GM21529 (cell line): ENCODE measurements around the gene MSRB3.

ENCODE experiments used
- ATAC-seq: cut with Tn5 transposase; IDR thresholded peaks from one replicate; pipeline ENCODE4 v1.9.1; 2021; ENCODE audit not compliant: unreplicated experiment

Gene MSRB3

DNA sequence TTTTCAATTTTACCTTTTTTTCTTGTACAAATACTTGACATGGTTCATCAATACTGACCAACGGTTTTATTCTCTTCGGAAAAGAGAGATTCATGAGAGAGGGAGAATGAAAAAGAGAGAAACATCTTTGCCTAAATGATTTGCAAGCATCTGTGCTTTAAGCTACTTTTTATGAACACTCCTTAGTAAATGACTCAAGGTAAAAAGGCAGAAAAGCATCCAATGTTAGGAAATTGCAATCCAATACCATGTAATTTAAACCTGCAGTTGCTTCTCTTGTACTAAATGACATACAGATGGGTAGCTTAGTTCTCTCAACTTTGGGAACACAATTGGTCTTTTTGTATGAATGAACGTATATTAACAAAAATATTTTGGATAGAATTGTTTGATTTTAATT is 46.1 kb downstream of the MSRB3 start:
- no peak for ATAC-seq

DNA sequence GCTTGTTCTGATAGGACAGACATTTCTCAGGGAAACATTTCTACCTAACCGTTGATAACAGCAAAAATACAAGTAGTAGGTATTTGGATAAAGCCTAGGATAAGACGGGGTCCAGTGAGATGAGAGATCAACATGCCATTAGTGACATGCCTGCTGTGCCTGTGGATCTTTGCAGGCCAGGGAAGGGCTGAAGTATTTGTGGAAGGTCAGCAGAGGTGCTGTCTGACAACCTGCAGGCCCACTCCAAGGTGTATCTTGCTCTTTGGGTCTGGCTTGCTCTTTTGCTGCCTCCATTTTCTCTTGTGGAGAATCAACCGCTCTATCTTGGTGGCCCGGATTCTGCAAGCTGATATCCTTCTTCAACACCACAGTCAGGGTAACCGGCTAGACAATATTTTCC is 46.7 kb downstream of the MSRB3 start:
- ATAC-seq: no peak

DNA sequence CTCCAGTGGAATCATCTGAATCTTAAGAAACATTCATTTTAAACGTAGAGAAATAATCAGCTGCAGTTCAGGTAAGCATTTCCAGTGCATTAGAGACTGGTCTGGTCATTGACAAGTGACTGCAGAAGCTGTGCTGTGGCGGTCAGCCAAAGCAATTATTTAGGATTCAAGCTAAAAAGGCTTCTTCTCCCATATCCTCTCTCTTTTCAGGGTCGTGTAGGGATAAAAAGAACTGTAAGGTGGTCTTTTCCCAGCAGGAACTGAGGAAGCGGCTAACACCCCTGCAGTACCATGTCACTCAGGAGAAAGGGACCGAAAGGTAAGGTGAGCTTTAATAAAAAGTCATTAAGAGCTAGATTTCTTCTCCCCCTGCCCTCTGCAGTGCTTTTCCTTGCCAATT is 48.1 kb downstream of the MSRB3 start:
- ATAC-seq: no peak

DNA sequence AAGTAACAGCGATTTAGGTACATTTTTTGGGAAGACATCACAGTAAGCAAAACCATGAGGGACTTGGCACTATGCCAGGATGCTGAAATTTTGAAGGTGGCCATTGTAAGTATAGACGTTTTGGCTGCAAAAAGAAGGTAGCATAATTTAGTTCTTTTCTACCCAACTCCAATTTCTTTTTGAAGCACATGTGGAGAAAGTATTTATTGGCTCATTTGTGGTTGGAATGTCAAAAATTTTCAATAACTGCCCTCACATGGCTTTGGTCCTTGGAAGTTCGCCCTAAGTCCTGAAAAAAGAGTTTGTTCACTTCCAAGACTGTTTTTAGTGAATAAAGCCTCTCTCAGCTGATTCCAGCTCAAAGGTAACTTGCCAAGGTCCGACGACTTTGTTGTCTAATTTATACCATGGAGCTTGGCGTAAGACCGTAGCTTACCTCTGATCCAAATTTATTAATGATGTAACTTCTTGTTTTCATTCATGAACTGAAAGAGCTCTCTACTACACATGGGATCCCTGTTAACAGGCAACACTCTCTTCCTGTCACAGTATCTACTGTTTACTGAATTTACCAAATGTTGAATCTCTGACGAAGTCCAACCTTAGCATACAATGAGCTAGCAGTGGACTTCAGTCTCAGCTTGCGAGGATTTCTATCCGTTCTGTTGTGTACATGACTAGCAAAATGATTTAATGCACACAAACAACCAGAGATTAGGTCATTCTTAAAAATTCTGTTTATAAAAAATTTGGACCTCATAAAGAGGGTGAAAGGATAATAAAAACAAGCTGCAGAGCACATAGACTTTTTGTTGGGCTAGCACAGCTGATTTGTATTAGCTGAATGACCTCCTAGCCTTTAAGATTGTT is 49.0 kb downstream of the MSRB3 start:
- no peak for ATAC-seq

DNA sequence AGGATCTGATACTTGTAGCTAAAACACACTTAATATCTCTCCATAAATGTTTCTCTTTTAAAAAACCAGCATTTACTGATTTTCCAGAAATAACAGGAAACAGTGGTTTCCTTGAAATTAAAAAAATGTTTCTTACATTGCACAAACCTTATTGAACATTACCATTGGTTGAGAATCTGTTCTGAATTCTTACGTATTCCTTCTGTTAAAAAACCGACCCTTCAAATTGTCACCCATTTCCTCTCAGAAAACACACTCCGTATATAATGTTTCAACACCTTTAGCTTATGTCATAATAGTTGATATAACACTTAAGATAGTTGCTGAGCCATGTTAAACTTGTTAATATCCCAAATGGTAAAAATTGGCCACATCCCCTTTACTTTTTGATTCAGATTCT is 51.2 kb downstream of the MSRB3 start:
- ATAC-seq: no peak

DNA sequence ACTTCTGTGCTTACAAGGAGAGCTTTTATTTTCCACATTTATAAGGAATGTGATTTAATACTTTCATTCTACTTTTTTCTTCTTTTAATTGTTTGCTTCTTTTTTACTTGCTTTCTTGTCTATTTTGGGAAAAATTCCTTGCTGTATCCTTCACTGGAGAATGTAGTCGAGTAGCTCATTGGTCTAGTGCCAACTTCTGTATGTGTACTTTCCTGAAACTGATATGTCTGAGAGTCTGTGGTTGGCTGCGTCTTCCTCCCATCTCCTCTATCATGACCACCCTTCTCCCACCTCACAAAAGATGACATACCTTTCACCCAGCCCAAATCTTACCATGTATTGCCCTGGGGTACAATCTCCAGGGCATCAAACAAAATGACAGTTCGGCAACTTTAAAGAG is 51.8 kb downstream of the MSRB3 start:
- ATAC-seq: no peak

DNA sequence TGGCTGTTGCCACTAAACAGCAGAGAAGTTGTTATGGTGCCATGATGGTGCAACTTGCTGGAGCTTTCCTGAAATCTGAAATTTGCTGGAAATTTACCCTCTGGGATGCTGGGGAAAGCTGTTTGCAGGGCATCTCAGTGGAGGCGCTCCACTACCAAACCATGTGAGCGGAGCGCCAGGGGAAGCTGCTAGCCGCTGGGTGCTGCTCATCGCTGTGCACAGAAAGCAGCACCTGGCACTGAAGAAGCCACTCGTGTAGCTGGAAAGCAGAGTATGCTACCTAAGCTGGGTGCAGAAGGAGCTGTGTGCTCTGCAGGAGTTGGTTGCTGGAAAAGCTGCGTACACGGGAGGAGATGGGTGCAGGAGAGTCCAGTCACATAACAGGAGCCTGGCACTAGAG is 53.0 kb downstream of the MSRB3 start:
- ATAC-seq: no peak

DNA sequence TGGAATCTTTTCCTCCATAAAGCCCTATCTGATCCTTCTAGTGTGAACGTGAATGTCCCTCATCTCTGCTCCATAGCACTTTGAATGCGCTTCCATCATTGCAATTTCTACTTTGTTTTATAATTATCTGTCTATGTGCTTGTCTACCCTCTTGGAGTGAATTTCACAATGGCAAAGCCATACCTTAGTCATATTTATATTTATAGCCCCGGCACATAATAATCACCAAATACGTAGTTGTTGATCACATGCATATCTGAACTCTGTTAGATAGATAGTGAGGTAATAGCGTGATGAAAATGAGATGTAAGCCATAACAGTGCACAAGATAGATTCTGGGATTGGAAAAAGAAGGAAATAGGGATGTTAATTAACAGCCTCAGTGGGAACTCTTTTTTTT is 55.2 kb downstream of the MSRB3 start:
- ATAC-seq: no peak

DNA sequence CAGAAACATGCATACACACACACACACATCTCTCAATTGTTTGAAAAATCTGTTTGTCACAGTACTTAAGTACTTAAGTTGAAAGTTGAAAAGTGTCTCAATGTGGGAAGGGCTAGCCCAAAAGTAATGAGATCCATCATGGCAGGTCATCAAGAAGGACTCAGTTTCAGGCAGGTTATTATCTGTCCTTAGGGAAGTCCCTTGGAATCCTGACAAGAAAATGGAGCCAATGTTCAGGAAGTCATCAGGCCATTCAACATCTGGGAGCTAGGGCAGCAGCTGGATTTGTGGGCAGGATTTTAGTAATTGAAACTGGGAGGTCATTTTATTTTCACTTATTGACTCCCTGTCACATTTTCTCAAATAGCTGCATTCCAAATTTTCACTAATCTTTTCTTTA is 56.0 kb downstream of the MSRB3 start:
- ATAC-seq: no peak

DNA sequence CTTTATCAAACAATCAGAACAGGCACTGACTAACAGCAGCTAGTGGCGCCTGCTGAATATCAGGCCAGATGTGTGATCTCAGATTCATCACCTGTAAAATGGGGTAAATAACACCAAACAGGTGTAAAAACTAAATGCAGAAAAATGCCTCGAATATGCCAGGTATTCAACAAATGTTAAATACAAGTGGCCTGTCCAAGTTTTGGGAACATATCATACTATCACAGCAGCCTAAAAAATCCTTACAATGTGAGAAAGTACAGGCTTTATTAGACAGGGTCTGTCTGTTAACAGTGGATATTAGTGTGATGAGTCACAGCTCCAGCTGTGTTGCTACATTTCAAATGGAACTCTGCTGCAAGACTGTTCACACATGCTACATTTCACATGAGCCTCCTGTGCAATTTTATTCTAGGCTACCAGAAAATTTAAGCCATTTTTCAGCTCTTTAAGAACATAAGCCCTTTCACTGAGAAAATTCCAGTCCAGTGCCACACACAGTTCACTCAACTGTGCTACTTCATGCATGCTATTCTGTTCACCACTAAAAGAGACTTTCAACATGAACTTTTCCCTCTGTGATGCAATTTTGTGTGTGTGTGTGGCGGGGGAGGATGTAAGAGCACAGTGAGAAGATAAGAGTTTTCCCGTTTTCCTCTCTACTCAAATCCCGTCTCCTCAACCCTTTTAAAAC is 56.7 kb downstream of the MSRB3 start:
- ATAC-seq: no peak

DNA sequence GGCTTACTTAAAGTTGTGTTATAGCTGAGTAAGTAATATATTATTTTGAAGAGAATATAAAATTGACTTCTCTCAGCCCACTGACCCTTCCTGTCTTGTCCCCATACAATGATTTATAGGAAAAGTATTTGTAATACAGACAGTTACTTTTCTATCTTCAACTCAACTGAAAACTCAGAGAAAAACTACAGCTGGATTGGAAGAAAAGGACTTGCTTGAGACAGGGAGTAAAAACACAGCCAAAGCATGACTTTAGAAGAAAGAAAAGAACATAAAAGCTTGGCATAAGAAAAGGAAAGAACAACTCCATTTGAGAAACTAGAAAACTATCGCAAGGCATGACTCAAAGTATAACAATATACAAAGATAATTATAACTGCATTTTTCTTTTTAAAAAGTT is 57.5 kb downstream of the MSRB3 start:
- ATAC-seq: no peak

DNA sequence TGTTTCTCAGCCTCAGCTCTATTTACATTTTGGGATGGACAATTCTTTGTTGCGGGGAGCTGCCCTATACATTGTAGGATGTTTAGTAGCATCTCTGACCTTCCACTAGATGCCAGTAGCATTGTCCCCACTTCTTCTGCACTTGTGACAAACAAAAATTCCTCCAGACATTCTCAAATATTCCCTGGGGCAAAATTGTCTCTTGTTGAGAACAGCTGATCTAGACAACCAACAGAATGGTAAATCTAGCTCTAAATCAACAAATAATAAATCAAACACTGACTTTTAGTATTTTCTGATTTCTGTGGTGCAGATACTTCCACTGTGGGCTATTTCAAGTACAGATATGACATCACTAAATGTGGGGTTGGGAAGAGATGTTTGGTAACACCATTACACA is 60.7 kb downstream of the MSRB3 start:
- ATAC-seq: no peak

DNA sequence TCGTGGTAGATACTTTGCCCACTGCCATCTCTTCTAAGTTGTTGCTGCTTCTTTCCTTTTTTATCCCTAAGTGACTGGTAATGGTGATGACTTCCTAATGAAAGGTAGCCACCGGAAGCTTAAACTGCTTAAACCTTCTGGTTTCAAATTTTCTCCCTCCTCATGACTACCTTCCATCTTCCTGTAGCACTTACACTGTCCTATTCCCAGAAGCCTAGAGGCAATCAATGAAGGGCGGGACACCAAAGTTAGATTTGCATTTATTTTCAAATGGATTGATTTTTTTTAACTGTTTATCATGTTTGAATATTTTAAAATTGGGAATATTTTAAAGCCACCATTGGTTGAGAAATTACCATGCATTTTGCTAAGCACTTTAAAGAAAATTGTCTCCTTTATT is 64.7 kb downstream of the MSRB3 start:
- no peak for ATAC-seq

DNA sequence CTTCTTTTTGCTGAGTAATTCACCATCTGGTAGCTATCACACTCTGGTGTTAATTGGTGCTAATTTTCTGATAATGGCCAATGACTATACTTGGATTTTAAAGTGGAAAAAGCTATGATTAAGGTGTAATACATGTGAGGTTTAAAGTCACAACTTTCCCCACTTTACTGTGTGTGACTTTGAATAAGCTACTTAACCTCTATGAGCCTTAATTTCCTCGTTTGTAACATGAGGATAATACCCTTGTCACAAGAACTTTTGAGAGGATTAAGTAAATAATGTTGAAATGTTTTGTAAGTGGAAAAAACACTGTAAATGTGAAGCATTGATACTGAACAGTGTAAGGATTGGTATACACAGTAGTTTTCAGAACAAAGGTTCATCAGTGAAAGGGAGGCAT is 65.3 kb downstream of the MSRB3 start:
- no peak for ATAC-seq

DNA sequence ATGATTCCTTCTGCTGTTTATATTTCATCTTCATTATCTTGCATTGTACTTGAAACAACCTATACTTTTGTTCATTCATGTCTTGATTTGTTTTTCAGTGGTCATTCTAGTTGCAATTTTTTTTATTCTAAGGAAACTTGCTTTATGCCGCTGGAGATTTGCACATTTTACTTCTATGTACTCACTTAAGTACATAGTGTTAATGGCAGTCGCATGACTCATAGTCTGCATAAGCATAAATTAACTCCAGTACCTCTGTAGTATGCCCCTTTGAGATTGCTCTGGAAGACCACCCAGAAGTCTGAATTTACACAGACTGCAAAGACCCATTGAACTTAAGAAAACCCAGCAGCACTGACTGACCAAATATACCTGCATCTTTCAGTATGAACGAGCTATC is 77.0 kb downstream of the MSRB3 start:
- no peak for ATAC-seq

DNA sequence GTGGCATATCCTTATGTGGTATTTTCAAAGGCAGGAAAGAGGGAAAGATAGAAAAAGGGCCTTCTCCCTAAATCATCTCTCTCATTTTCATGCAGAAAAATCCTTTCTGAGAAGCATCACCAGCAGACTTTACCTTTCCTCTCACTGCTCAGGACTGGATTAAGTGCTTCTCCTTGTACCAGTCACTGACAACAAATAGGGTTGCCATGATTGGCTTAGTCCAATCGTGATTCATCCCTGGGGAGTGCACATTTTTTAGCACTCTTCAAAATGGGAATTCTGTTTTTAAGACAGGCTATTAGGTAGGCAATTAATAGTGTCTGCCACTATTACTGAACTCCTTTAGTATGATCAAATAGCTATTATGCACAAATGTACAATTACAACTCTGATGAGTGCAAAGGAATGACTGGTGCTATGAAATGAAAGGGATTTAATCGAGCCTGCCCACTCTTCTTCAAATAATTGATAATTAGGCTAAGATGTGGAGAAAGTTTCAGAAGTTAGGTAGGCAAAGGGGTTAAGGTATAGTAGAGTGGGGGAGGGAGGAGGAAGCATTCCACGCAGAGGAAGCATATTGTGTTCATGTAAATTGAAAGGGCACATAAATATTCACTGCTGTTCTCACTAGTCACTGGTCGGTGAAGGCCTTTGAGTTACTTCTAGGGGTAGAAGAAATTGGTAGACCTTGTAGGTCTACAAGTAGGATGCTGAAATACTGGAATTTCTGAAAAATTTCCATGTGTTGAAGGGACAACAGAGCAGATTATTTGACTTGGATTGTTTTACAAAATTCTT is 84.0 kb downstream of the MSRB3 start:
- ATAC-seq: no peak

DNA sequence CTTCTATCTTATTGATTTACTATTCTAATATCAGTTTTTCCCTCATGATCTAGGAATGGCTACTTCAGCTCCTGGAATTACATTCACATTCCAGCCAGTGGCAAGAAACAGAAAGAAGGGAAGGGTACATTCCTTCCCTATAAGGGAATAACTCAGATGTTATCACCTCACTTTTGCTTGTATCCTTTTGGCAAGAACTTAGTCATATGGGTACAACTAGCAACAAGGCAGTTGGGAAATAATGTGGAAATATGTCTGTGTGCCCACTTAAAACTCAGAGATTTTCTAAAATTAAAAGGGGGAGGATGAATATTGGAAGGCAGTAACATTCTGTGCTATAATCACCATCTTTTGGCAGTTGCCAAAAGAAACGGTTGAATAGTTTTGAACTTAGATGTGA is 85.6 kb downstream of the MSRB3 start:
- no peak for ATAC-seq

DNA sequence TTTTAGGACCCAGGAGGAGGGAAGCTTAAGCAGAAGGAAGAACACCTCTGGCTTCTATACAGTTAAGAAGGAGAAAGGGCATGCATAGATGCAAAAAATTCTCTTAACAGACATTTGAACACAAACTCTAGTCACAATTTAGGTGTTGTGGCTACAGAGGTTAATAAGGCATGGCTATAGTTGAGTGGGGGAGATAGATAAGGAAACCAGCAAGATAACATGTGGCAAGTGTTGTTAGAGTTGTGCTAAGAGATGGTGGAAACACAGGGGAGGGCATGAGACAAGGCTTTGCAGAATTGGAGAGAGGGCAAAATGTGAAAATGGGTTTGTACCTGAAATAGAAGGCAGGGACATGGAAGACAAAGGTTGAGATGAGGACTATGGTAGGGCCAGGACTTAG is 88.9 kb downstream of the MSRB3 start:
- ATAC-seq: no peak

DNA sequence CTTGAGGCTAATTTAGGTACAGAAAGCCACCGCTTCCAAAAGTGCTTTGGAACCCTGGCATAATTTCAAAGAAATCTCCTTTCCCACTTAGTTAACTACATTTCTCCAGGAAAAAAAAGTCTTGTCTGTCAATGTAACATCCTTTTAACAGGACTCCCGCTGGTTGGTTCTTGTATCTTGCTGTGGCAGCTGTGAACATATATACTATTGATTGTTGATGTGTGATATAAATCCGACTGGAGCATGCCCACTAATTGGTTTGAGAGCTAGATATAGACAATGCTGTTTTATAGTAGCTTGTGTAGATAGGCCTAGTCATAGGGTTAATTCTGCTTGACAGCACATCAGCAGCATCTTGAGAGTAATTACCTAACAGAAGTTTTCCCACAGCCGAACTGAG is 89.6 kb downstream of the MSRB3 start:
- no peak for ATAC-seq

DNA sequence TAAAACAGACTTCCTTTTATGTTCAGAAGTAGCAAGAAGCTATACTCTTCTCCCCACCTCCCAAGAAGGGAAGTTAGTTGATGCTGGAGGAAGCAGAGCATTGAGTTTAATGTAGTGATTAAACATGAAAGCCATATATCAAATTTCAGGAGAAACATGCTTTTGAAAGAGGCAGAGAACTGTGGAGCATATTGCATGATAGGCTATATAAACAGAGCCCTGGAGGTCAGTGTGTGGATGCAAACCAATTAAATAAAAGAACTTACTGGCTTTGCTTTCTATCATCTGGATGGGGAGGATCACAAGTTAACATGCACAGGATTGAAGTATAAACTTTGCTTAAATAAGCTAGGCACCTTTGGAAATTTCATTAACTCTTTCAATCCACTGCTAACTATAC is 94.1 kb downstream of the MSRB3 start:
- no peak for ATAC-seq

DNA sequence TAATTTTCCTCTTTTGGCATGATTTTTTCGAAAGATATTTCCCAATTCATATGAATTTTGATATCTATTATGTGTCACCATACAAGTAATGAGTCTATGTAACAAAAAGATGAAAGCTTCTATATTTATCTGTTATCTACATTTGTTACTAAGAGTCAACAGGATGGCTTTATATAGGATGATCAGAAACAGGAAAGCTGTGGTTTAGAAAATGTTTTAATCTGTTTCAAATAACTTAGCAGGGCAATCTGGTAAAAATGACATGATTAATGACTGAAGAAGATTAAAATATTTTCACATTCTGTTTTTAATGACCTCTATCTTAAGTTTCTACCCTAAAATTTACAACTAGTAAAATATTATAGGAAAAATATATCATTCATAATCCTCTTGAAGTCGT is 105.8 kb downstream of the MSRB3 start:
- no peak for ATAC-seq

DNA sequence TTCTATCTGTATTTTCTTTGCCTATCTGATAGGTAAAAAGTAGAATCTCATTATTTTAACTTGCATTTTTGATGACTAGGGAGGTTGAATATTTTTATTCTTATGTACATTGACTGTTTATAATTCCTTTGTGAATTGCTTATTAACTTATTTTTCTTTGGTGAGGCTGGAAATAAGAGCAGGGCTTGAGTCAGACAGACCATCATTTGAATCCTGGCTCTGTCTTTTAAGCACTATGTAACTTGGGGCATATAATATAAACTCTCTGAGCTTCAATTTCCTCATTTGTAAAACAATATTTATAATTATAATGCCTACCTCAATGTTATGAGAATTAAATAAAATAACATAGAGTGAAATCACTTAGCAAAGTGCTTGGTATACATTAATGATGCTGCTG is 108.9 kb downstream of the MSRB3 start:
- no peak for ATAC-seq
